Ishikawa (cell line): ENCODE data around the gene LCLAT1.

Source experiments
- CEBPB ChIP-seq: IDR thresholded peaks from 2 replicates; pipeline ENCODE4 v1.6.1; 2012
- CREB1 ChIP-seq: IDR thresholded peaks from 2 replicates; pipeline ENCODE4 v1.6.1; 2012; ENCODE audit warnings: low read depth
- EGR1 ChIP-seq: IDR thresholded peaks from 2 replicates; pipeline ENCODE4 v1.6.1; 2012
- EP300 ChIP-seq: IDR thresholded peaks from 2 replicates; pipeline ENCODE4 v1.6.1; 2012; ENCODE audit warnings: borderline replicate concordance
- FOXM1 ChIP-seq: IDR thresholded peaks from 2 replicates; pipeline ENCODE4 v1.6.1; 2012; ENCODE audit warnings: low read depth, borderline replicate concordance
- MAX ChIP-seq: IDR thresholded peaks from 2 replicates; pipeline ENCODE4 v1.6.1; 2012
- NFIC ChIP-seq: IDR thresholded peaks from 2 replicates; pipeline ENCODE4 v1.6.1; 2012
- RAD21 ChIP-seq: IDR thresholded peaks from 2 replicates; pipeline ENCODE4 v1.6.1; 2012; ENCODE audit warnings: low read depth
- REST ChIP-seq: IDR thresholded peaks from 2 replicates; pipeline ENCODE4 v1.6.1; 2012; ENCODE audit warnings: low read depth, mild to moderate bottlenecking
- TAF1 ChIP-seq: IDR thresholded peaks from 2 replicates; pipeline ENCODE4 v1.6.1; 2012; ENCODE audit warnings: low read depth, mild to moderate bottlenecking
- TCF12 ChIP-seq: IDR thresholded peaks from 2 replicates; pipeline ENCODE4 v1.6.1; 2012; ENCODE audit warnings: low read depth
- TEAD4 ChIP-seq: IDR thresholded peaks from 2 replicates; pipeline ENCODE4 v1.6.1; 2012
- USF1 ChIP-seq: IDR thresholded peaks from 2 replicates; pipeline ENCODE4 v1.6.1; 2012
- YY1 ChIP-seq: IDR thresholded peaks from 2 replicates; pipeline ENCODE4 v1.6.1; 2012; ENCODE audit warnings: low read depth

GRCh38 chr2:30511122-30512083 lies 64.4 kb downstream of the LCLAT1 start:
- TF ChIP-seq EP300 = no peak
- TF ChIP-seq EGR1 = no peak
- TF ChIP-seq MAX = no peak
- TF ChIP-seq USF1 = no peak
- no peak for TF ChIP-seq RAD21
- TF ChIP-seq YY1 = no peak
- TF ChIP-seq CREB1 = no peak
- TF ChIP-seq TEAD4 = no peak
- no peak for TF ChIP-seq TCF12
- TF ChIP-seq FOXM1 = no peak
- TF ChIP-seq REST = no peak
- TF ChIP-seq CEBPB = no peak
- no peak; the same call in 1 of the 2 replicates for TF ChIP-seq NFIC
- no peak for TF ChIP-seq TAF1
